Mesenchymal stem cell (in vitro differentiated cells and primary cell): ENCODE data around the gene INPP5F.

Source experiments
- DNase-seq: peaks from one replicate; pipeline ENCODE4 v3.0.0-alpha.2; 2013
- H2AFZ ChIP-seq: one replicate; pipeline ENCODE4 v1.6.1; 2013; ENCODE audit warnings: low read depth, mild to moderate bottlenecking, control low read depth, inconsistent platforms, low read length, moderate library complexity
- H2AK5ac ChIP-seq: 2 replicates; pipeline ENCODE4 v1.6.1; 2013; ENCODE audit warnings: low read length, moderate library complexity, mild to moderate bottlenecking, inconsistent platforms; ENCODE audit not compliant: severe bottlenecking
- H2BK120ac ChIP-seq: one replicate; pipeline ENCODE4 v1.6.1; 2013; ENCODE audit warnings: low read depth, mild to moderate bottlenecking, inconsistent platforms, low read length, moderate library complexity
- H2BK12ac ChIP-seq, 2 experiments: one replicate each; pipeline ENCODE4 v1.6.1; 2013; ENCODE audit warnings: inconsistent platforms in 2 of 2, low read length in 2 of 2, mild to moderate bottlenecking in 2 of 2, moderate library complexity in 2 of 2, control low read depth in 1 of 2
- H2BK15ac ChIP-seq: one replicate; pipeline ENCODE4 v1.6.1; 2013; ENCODE audit warnings: mild to moderate bottlenecking, low read depth, inconsistent platforms; ENCODE audit not compliant: poor library complexity, severe bottlenecking
- H2BK5ac ChIP-seq: 2 replicates; pipeline ENCODE4 v1.6.1; 2013; ENCODE audit warnings: low read depth, mild to moderate bottlenecking, low read length, control low read depth, inconsistent platforms; ENCODE audit not compliant: poor library complexity, severe bottlenecking
- H3K14ac ChIP-seq, 2 experiments: one replicate each; pipeline ENCODE4 v1.6.1; 2013; ENCODE audit warnings: inconsistent platforms in 2 of 2, low read length in 2 of 2, control low read depth in 1 of 2, mild to moderate bottlenecking in 1 of 2, moderate library complexity in 1 of 2
- H3K18ac ChIP-seq, 2 experiments: one replicate each; pipeline ENCODE4 v1.6.1; 2013; ENCODE audit warnings: inconsistent platforms in 2 of 2, low read length in 2 of 2, control low read depth in 1 of 2, low read depth in 1 of 2, mild to moderate bottlenecking in 1 of 2
- H3K23ac ChIP-seq, 2 experiments: one replicate each; pipeline ENCODE4 v1.6.1; 2013; ENCODE audit warnings: inconsistent platforms in 2 of 2, low read length in 2 of 2, mild to moderate bottlenecking in 2 of 2, moderate library complexity in 2 of 2, control low read depth in 1 of 2
- H3K27ac ChIP-seq: 2 replicates; pipeline ENCODE4 v1.5.1; 2013; ENCODE audit warnings: mild to moderate bottlenecking, moderate library complexity, low read length, control low read depth, inconsistent platforms; ENCODE audit not compliant: poor library complexity, severe bottlenecking
- H3K27me3 ChIP-seq, 2 experiments: 2 replicates each; pipeline versions ENCODE4 v1.6.1 to v1.7.0; 2013; ENCODE audit warnings: low read length in 2 of 2, mild to moderate bottlenecking in 2 of 2, moderate library complexity in 2 of 2, control low read depth in 1 of 2, inconsistent platforms in 1 of 2; ENCODE audit not compliant: control insufficient read depth in 1 of 2, insufficient read depth in 1 of 2
- H3K36me3 ChIP-seq, 2 experiments: 2 replicates each; pipeline versions ENCODE4 v1.6.1 to v1.7.0; 2013; ENCODE audit warnings: low read length in 2 of 2, control low read depth in 1 of 2, inconsistent platforms in 1 of 2, low read depth in 1 of 2, mild to moderate bottlenecking in 1 of 2; ENCODE audit not compliant: insufficient read depth in 2 of 2, control insufficient read depth in 1 of 2
- H3K4ac ChIP-seq, 2 experiments: one replicate each; pipeline ENCODE4 v1.6.1; 2013; ENCODE audit warnings: inconsistent platforms in 2 of 2, low read length in 2 of 2, mild to moderate bottlenecking in 2 of 2, moderate library complexity in 2 of 2, control low read depth in 1 of 2, low read depth in 1 of 2
- H3K4me1 ChIP-seq: 2 replicates; pipeline ENCODE4 v1.6.1; 2013; ENCODE audit warnings: low read depth, low read length, control low read depth; ENCODE audit not compliant: control insufficient read depth, insufficient read depth
- H3K4me2 ChIP-seq: 2 replicates; pipeline ENCODE4 v1.6.1; 2013; ENCODE audit warnings: low read length, mild to moderate bottlenecking, inconsistent platforms; ENCODE audit not compliant: poor library complexity, severe bottlenecking
- H3K4me3 ChIP-seq, 2 experiments: 2 replicates each; pipeline versions ENCODE4 v1.5.1 to v1.7.0; 2013; ENCODE audit warnings: low read length in 2 of 2, mild to moderate bottlenecking in 2 of 2, control low read depth in 1 of 2, low read depth in 1 of 2; ENCODE audit not compliant: insufficient read depth in 1 of 2
- H3K79me1 ChIP-seq: replicated peaks from 2 replicates; pipeline ENCODE4 v1.6.1; 2013; ENCODE audit warnings: mild to moderate bottlenecking, control low read depth, low read length, inconsistent platforms; ENCODE audit not compliant: poor library complexity, severe bottlenecking
- H3K9ac ChIP-seq: 2 replicates; pipeline ENCODE4 v1.7.0; 2013; ENCODE audit warnings: mild to moderate bottlenecking, low read length, moderate library complexity
- H3K9me3 ChIP-seq: 2 replicates; pipeline ENCODE4 v1.7.0; 2013; ENCODE audit warnings: mild to moderate bottlenecking, low read length; ENCODE audit not compliant: control insufficient read depth
- H4K8ac ChIP-seq: one replicate; pipeline ENCODE4 v1.6.1; 2013; ENCODE audit warnings: inconsistent platforms, mild to moderate bottlenecking, low read length, moderate library complexity
- H4K91ac ChIP-seq: one replicate; pipeline ENCODE4 v1.6.1; 2013; ENCODE audit warnings: mild to moderate bottlenecking, low read length, inconsistent platforms
- WGBS: methylation state at CpG from one replicate; pipeline ENCODE4 v1.1.7; 2013; ENCODE audit warnings: mixed read lengths; 5-methylcytosine and 5-hydroxymethylcytosine counted together

INPP5F gene

GRCh38 chr10:119815671-119816070, 89.8 kb downstream of the INPP5F start:
- no peak overlapping the region for H4K91ac ChIP-seq
- 98% methylated on average over 7 of the region's 7 CpGs for WGBS
- DNase-seq: no peak
- H2BK12ac ChIP-seq: no peak overlapping the region
- no peak overlapping the region for H3K9ac ChIP-seq
- no peak overlapping the region for H3K4ac ChIP-seq
- H3K23ac ChIP-seq: no peak overlapping the region
- H2BK15ac ChIP-seq: no peak overlapping the region
- no peak overlapping the region for H2AFZ ChIP-seq
- H3K4me2 ChIP-seq: no peak overlapping the region
- peaks cover 11 to 12% of the 10 kb centered on the region in 2 experiments for H3K36me3 ChIP-seq
- no peak overlapping the region for H3K27ac ChIP-seq
- H3K9me3 ChIP-seq: no peaks in the 10 kb centered on the region
- no peak overlapping the region for H2BK120ac ChIP-seq
- no peak overlapping the region for H2BK5ac ChIP-seq
- H3K4me3 ChIP-seq: no peak overlapping the region
- H3K14ac ChIP-seq: no peak overlapping the region
- H3K79me1 ChIP-seq: peaks cover 3% of the 10 kb centered on the region
- peaks cover 7% of the 10 kb centered on the region for H3K4me1 ChIP-seq
- H3K18ac ChIP-seq: no peak overlapping the region
- H2AK5ac ChIP-seq: no peak overlapping the region
- H4K8ac ChIP-seq: no peak overlapping the region
- no peaks in the 10 kb centered on the region for H3K27me3 ChIP-seq

GRCh38 chr10:119817991-119818888, 92.4 kb downstream of the INPP5F start:
- Histone ChIP-seq H3K18ac (peak overlapping the region; percentile 83 to 89), H2AK5ac (no peak overlapping the region), H2BK5ac (no peak overlapping the region), H2BK15ac (peak overlapping the region; percentile 38), H2AFZ (peak overlapping the region; percentile 3), H3K79me1 (peaks cover 2% of the 10 kb centered on the region), H3K27ac (no peak overlapping the region), H3K23ac (no peak overlapping the region), H3K9ac (peak overlapping the region; percentile 28), H2BK12ac (peak overlapping the region in 1 of 2 experiments; percentile 17), H3K4me1 (peaks cover 7% of the 10 kb centered on the region), H4K91ac (no peak overlapping the region), H3K4me3 (peak overlapping the region; percentile 61 to 66), H3K27me3 (no peaks in the 10 kb centered on the region), H3K9me3 (no peaks in the 10 kb centered on the region), H3K4ac (peak overlapping the region in 1 of 2 experiments; percentile 94), H2BK120ac (peak overlapping the region; percentile 62), H3K4me2 (peak overlapping the region; percentile 69), H4K8ac (peak overlapping the region; percentile 85), H3K36me3 (peaks cover 12 to 15% of the 10 kb centered on the region in 2 experiments), H3K14ac (peak overlapping the region in 1 of 2 experiments; percentile 68)
- peak; percentile 84 for DNase-seq
- WGBS: 31% methylated on average over 84 of the region's 84 CpGs

GRCh38 chr10:119818889-119819270, 93.0 kb downstream of the INPP5F start:
- 24% methylated on average over 10 of the region's 10 CpGs for WGBS
- H2BK120ac ChIP-seq: peak overlapping the region; percentile 62
- no peak overlapping the region for H2BK12ac ChIP-seq
- peaks cover 3% of the 10 kb centered on the region for H3K79me1 ChIP-seq
- no peaks in the 10 kb centered on the region for H3K27me3 ChIP-seq
- H3K9ac ChIP-seq: peak overlapping the region; percentile 28
- H3K23ac ChIP-seq: no peak overlapping the region
- H4K8ac ChIP-seq: peak overlapping the region; percentile 85
- H2AFZ ChIP-seq: no peak overlapping the region
- H3K27ac ChIP-seq: no peak overlapping the region
- peak overlapping the region; percentile 38 for H2BK15ac ChIP-seq
- peak overlapping the region; percentile 61 to 66 for H3K4me3 ChIP-seq
- H3K4ac ChIP-seq: peak overlapping the region in 1 of 2 experiments; percentile 94
- H3K9me3 ChIP-seq: no peaks in the 10 kb centered on the region
- H3K4me2 ChIP-seq: peak overlapping the region; percentile 69
- no peak for DNase-seq
- peak overlapping the region in 1 of 2 experiments; percentile 68 for H3K14ac ChIP-seq
- no peak overlapping the region for H2BK5ac ChIP-seq
- H3K4me1 ChIP-seq: peaks cover 7% of the 10 kb centered on the region
- no peak overlapping the region for H4K91ac ChIP-seq
- no peak overlapping the region for H2AK5ac ChIP-seq
- peaks cover 12 to 22% of the 10 kb centered on the region in 2 experiments for H3K36me3 ChIP-seq
- peak overlapping the region; percentile 83 to 89 for H3K18ac ChIP-seq

- H4K8ac ChIP-seq: no peak overlapping the region
These were observed 95.3 kb downstream of the INPP5F start for GRCh38 chr10:119821182-119821581.

More at GRCh38 chr10:119821182-119821581, 95.3 kb downstream of the INPP5F start:
- H3K4me3 ChIP-seq: no peak overlapping the region
- H2BK120ac ChIP-seq: no peak overlapping the region
- no peak overlapping the region for H2BK5ac ChIP-seq
- H3K36me3 ChIP-seq: peaks cover 9 to 28% of the 10 kb centered on the region in 2 experiments
- no peak overlapping the region for H2BK12ac ChIP-seq
- no peaks in the 10 kb centered on the region for H3K9me3 ChIP-seq
- WGBS: 51% methylated on average over 2 of the region's 4 CpGs
- H2BK15ac ChIP-seq: no peak overlapping the region
- H3K27ac ChIP-seq: no peak overlapping the region
- no peak overlapping the region for H3K4me2 ChIP-seq
- H2AFZ ChIP-seq: no peak overlapping the region
- peaks cover 5% of the 10 kb centered on the region for H3K79me1 ChIP-seq
- DNase-seq: no peak
- no peak overlapping the region for H3K23ac ChIP-seq
- H4K91ac ChIP-seq: no peak overlapping the region
- H3K18ac ChIP-seq: no peak overlapping the region
- H3K4me1 ChIP-seq: peaks cover 7% of the 10 kb centered on the region
- no peak overlapping the region for H2AK5ac ChIP-seq
- H3K9ac ChIP-seq: no peak overlapping the region
- H3K4ac ChIP-seq: no peak overlapping the region
- H3K27me3 ChIP-seq: no peaks in the 10 kb centered on the region
- no peak overlapping the region for H3K14ac ChIP-seq
